GM12801 (cell line): ENCODE results near the gene KLHL18.

Experiments
- CTCF ChIP-seq: IDR thresholded peaks from one replicate; pipeline ENCODE4 v1.5.1; 2011; ENCODE audit warnings: control low read depth; ENCODE audit not compliant: insufficient read length; ENCODE audit errors: extremely low read depth

The KLHL18 gene

GRCh38 chr3:47265725-47266428, 16.9 kb upstream of the KLHL18 start:
- TF ChIP-seq CTCF, result no peak

GRCh38 chr3:47266709-47267489, 15.8 kb upstream of the KLHL18 start:
- TF ChIP-seq CTCF, result no peak

- no peak for TF ChIP-seq CTCF
Observed at GRCh38 chr3:47267490-47267824, 15.3 kb upstream of the KLHL18 start.

- no peak for TF ChIP-seq CTCF
Observed at GRCh38 chr3:47270526-47270925, 12.2 kb upstream of the KLHL18 start.

- TF ChIP-seq CTCF, result no peak
Observed at GRCh38 chr3:47273564-47273963, 9.2 kb upstream of the KLHL18 start.

GRCh38 chr3:47274652-47275051, 8.1 kb upstream of the KLHL18 start:
- no peak for TF ChIP-seq CTCF

GRCh38 chr3:47276558-47276957, 6.2 kb upstream of the KLHL18 start:
- TF ChIP-seq CTCF, result no peak
